Measurements from ENCODE around the gene UBTF. TPM values are rescaled to one million over a fixed set of nuclear protein-coding genes. Genes with fewer than 3 reads are reported as not detected.

The UBTF gene
- total RNA-seq, 3 donors from 2014 or later: 50.1 to 65.1 (median 60.6) TPM

- no peak for DNase-seq (ENCODE audit: low spot score in 2 of 2)
- Histone ChIP-seq H3K36me3 (peaks cover 9% of the 10 kb centered on the region), H3K9me3 (no peaks in the 10 kb centered on the region), H3K27me3 (no peaks in the 10 kb centered on the region), H3K4me3 (no peak overlapping the region), H3K4me1 (peaks cover 0 to 3% of the 10 kb centered on the region in 2 donors), H3K27ac (no peak overlapping the region)
- intact Hi-C loops (cut with DNase I; ENCODE audit: low total_unique reads): no loop called here
- no peak for TF ChIP-seq POLR2A (IDR thresholded peaks at IDR 0.05)
Measured at GRCh38 chr17:44207743-44208142, 11.7 kb downstream of the UBTF start.

- no peaks in the 10 kb centered on the region for H3K27me3 ChIP-seq
- no peak overlapping the region for H3K27ac ChIP-seq
- no peak for DNase-seq (ENCODE audit: low spot score in 2 of 2)
- peaks cover 9% of the 10 kb centered on the region for H3K36me3 ChIP-seq
- no peak overlapping the region for H3K4me3 ChIP-seq
- TF ChIP-seq CTCF (IDR thresholded peaks at IDR 0.05): no peak
- peaks cover 0 to 3% of the 10 kb centered on the region in 2 donors for H3K4me1 ChIP-seq
- H3K9me3 ChIP-seq: no peaks in the 10 kb centered on the region
- intact Hi-C loops (cut with DNase I; ENCODE audit: low total_unique reads): no loop called here
Measured at GRCh38 chr17:44207319-44207718, 12.2 kb downstream of the UBTF start.

GRCh38 chr17:44206825-44207155, 12.7 kb downstream of the UBTF start:
- TF ChIP-seq POLR2AphosphoS5 (IDR thresholded peaks at IDR 0.05) (no peak), CTCF (IDR thresholded peaks at IDR 0.05) (no peak), POLR2A (IDR thresholded peaks at IDR 0.05) (no peak)
- Histone ChIP-seq H3K36me3 (peaks cover 9% of the 10 kb centered on the region), H3K27me3 (no peaks in the 10 kb centered on the region), H3K4me1 (peaks cover 0 to 3% of the 10 kb centered on the region in 2 donors), H3K4me3 (no peak overlapping the region), H3K27ac (no peak overlapping the region), H3K9me3 (no peaks in the 10 kb centered on the region)
- intact Hi-C loops (cut with DNase I; ENCODE audit: low total_unique reads): no loop called here
- DNase-seq (ENCODE audit: low spot score in 2 of 2): no peak

GRCh38 chr17:44205962-44206824, 13.3 kb downstream of the UBTF start:
- Histone ChIP-seq H3K4me3 (no peak overlapping the region), H3K9me3 (no peaks in the 10 kb centered on the region), H3K27ac (no peak overlapping the region), H3K27me3 (no peaks in the 10 kb centered on the region), H3K36me3 (peaks cover 9% of the 10 kb centered on the region), H3K4me1 (peaks cover 0 to 3% of the 10 kb centered on the region in 2 donors)
- no peak for TF ChIP-seq CTCF (IDR thresholded peaks at IDR 0.05)
- TF ChIP-seq POLR2A (IDR thresholded peaks at IDR 0.05): no peak
- no peak for TF ChIP-seq POLR2AphosphoS5 (IDR thresholded peaks at IDR 0.05)
- intact Hi-C loops (cut with DNase I; ENCODE audit: low total_unique reads): no loop called here
- DNase-seq (ENCODE audit: low spot score in 2 of 2): no peak

GRCh38 chr17:44204441-44204882, 15.0 kb downstream of the UBTF start:
- Histone ChIP-seq H3K9me3 (no peaks in the 10 kb centered on the region), H3K36me3 (peaks cover 7% of the 10 kb centered on the region), H3K4me1 (no peaks in the 10 kb centered on the region), H3K4me3 (no peak overlapping the region), H3K27ac (no peak overlapping the region), H3K27me3 (no peaks in the 10 kb centered on the region)
- intact Hi-C loops (cut with DNase I; ENCODE audit: low total_unique reads): no loop called here
- no peak for TF ChIP-seq POLR2AphosphoS5 (IDR thresholded peaks at IDR 0.05)
- no peak for TF ChIP-seq POLR2A (IDR thresholded peaks at IDR 0.05)
- DNase-seq (ENCODE audit: low spot score in 2 of 2): no peak

GRCh38 chr17:44203731-44204440, 15.6 kb downstream of the UBTF start:
- Histone ChIP-seq H3K4me1 (no peaks in the 10 kb centered on the region), H3K36me3 (peaks cover 1% of the 10 kb centered on the region), H3K27me3 (no peaks in the 10 kb centered on the region), H3K27ac (no peak overlapping the region), H3K4me3 (no peak overlapping the region), H3K9me3 (no peaks in the 10 kb centered on the region)
- DNase-seq (ENCODE audit: low spot score in 2 of 2): no peak
- intact Hi-C loops (cut with DNase I; ENCODE audit: low total_unique reads): no loop called here
- TF ChIP-seq CTCF (IDR thresholded peaks at IDR 0.05): peak; percentile 6 to 62 (median 38)
- no peak for TF ChIP-seq POLR2A (IDR thresholded peaks at IDR 0.05)
- no peak for TF ChIP-seq POLR2AphosphoS5 (IDR thresholded peaks at IDR 0.05)

Data from breast epithelium (tissue), 4 donors.